B cell (primary cell): ENCODE measurements around the gene SLC25A20. TPM values are rescaled to one million over a fixed set of nuclear protein-coding genes. Genes with fewer than 3 reads are reported as not detected.

Source experiments
- ATAC-seq: fragments of 200-7000 bp; cut with Tn5 transposase; one replicate; pipeline ENCODE4 v1.10.0; 2021; ENCODE audit warnings: low read depth, mild to moderate bottlenecking, moderate number of reproducible peaks, moderate library complexity
- CTCF ChIA-PET: fragments of 350-600 bp; sonication (Branson Sonifier 250); formaldehyde crosslinking; loops from one replicate; lab custom pipeline; 2021; ENCODE audit warnings: antibody characterized with exemption, inconsistent platforms; lab: Charles Lee
- POLR2A ChIA-PET: fragments of 350-600 bp; sonication (Branson Sonifier 250); formaldehyde crosslinking; loops from one replicate; lab custom pipeline; 2021; ENCODE audit warnings: antibody characterized with exemption; lab: Charles Lee
- DNase-seq: peaks from one replicate; pipeline ENCODE4 v3.0.0; 2013
- H2AFZ ChIP-seq: 2 replicates; pipeline ENCODE4 v1.6.1; 2012; ENCODE audit warnings: mild to moderate bottlenecking, low read depth, low read length; ENCODE audit not compliant: insufficient read depth, poor library complexity, severe bottlenecking
- H3K27ac ChIP-seq, 2 donors: 1 replicate in 1 of 2; 2 replicates in 1 of 2; pipeline ENCODE4 v1.5.1; 2012 to 2013; ENCODE audit warnings: low read length in 2 of 2, mild to moderate bottlenecking in 2 of 2, moderate library complexity in 1 of 2
- H3K27me3 ChIP-seq, 4 experiments: fragments of 200-600 bp in 1 of 4; sonication (generic) in 1 of 4; replicated peaks in 1 of 4; 1 replicate in 2 of 4; 2 replicates in 2 of 4; pipeline versions ENCODE4 v1.6.1 to v1.7.0; 2013 to 2016; ENCODE audit warnings: low read length in 3 of 4, mild to moderate bottlenecking in 2 of 4, mixed read lengths in 1 of 4, moderate library complexity in 1 of 4; ENCODE audit not compliant: insufficient read depth in 4 of 4, control insufficient read depth in 3 of 4; ENCODE audit errors: control extremely low read depth in 1 of 4
- H3K36me3 ChIP-seq, 2 experiments: replicated peaks in 1 of 2; 1 replicate in 1 of 2; 2 replicates in 1 of 2; pipeline versions ENCODE4 v1.6.1 to v1.7.1; 2013; ENCODE audit warnings: low read length in 1 of 2; ENCODE audit not compliant: insufficient read depth in 2 of 2, control insufficient read depth in 1 of 2; ENCODE audit errors: control extremely low read depth in 1 of 2, extremely low read depth in 1 of 2
- H3K4me1 ChIP-seq, 2 donors: fragments of 200-600 bp in 1 of 2; sonication (generic) in 1 of 2; 1 replicate in 1 of 2; 2 replicates in 1 of 2; pipeline versions ENCODE4 v1.5.1 to v1.6.1; 2013 to 2017; ENCODE audit warnings: low read length in 2 of 2; ENCODE audit not compliant: control insufficient read depth in 2 of 2, insufficient read depth in 2 of 2
- H3K4me2 ChIP-seq: replicated peaks from 2 replicates; pipeline ENCODE3; 2012; ENCODE audit warnings: mild to moderate bottlenecking, low read depth, low read length; ENCODE audit not compliant: poor library complexity, severe bottlenecking
- H3K4me3 ChIP-seq, 5 experiments: fragments of 200-600 bp in 1 of 5; sonication (generic) in 1 of 5; 1 replicate in 3 of 5; 2 replicates in 2 of 5; pipeline versions ENCODE4 v1.5.1 to v1.7.0; 2011 to 2016; ENCODE audit warnings: low read length in 4 of 5, mild to moderate bottlenecking in 4 of 5, low read depth in 2 of 5, control low read depth in 1 of 5, moderate library complexity in 1 of 5; ENCODE audit not compliant: insufficient read depth in 1 of 5; ENCODE audit errors: control extremely low read depth in 1 of 5, extremely low read depth in 1 of 5
- H3K79me2 ChIP-seq: fragments of 200-600 bp; sonication (generic); one replicate; pipeline ENCODE4 v1.6.0; 2016; ENCODE audit warnings: low read length; ENCODE audit not compliant: control insufficient read depth, insufficient read depth
- H3K9ac ChIP-seq: fragments of 200-600 bp; sonication (generic); 2 replicates; pipeline ENCODE4 v1.6.1; 2017; ENCODE audit warnings: mild to moderate bottlenecking, low read length, moderate library complexity
- H3K9me3 ChIP-seq, 3 donors: one replicate each; pipeline versions ENCODE4 v1.6.1 to v1.7.1; 2013; ENCODE audit warnings: low read length in 2 of 3; ENCODE audit not compliant: control insufficient read depth in 2 of 3, insufficient read depth in 1 of 3; ENCODE audit errors: control extremely low read depth in 1 of 3
- H4K20me1 ChIP-seq: 2 replicates; pipeline ENCODE4 v1.6.0; 2012; ENCODE audit warnings: mild to moderate bottlenecking, low read length; ENCODE audit not compliant: insufficient read depth, control insufficient read depth, poor library complexity, severe bottlenecking
- H3K27ac Mint-ChIP-seq: one replicate; pipeline ENCODE4 v1.8.0; 2021; ENCODE audit warnings: mixed read lengths
- H3K27me3 Mint-ChIP-seq: one replicate; pipeline ENCODE4 v1.8.0; 2021; ENCODE audit warnings: mixed read lengths
- H3K4me1 Mint-ChIP-seq: one replicate; pipeline ENCODE4 v1.8.0; 2021; ENCODE audit warnings: mixed read lengths
- H3K4me3 Mint-ChIP-seq: one replicate; pipeline ENCODE4 v1.8.0; 2021; ENCODE audit warnings: mixed read lengths
- H3K9me3 Mint-ChIP-seq: one replicate; pipeline ENCODE4 v1.8.0; 2022; ENCODE audit warnings: mixed read lengths; ENCODE audit not compliant: insufficient read depth
- CTCF ChIP-seq: fragments of 200-600 bp; IDR thresholded peaks from one replicate; pipeline ENCODE4 v1.8.0; 2022; ENCODE audit warnings: antibody characterized with exemption, mild to moderate bottlenecking
- EZH2 ChIP-seq: IDR thresholded peaks from 2 replicates; pipeline ENCODE4 v1.6.1; 2012; ENCODE audit warnings: borderline replicate concordance, low read depth, mild to moderate bottlenecking, moderate library complexity, low read length; ENCODE audit not compliant: insufficient read depth, poor library complexity, severe bottlenecking
- WGBS: methylation state at CpG from one replicate; pipeline ENCODE4 v1.1.5; 2013; ENCODE audit warnings: missing lambda C conversion rate; ENCODE audit not compliant: insufficient coverage; 5-methylcytosine and 5-hydroxymethylcytosine counted together
- intact Hi-C: fragments of 100-400 bp; cut with micrococcal nuclease; formaldehyde crosslinking; loops from one replicate; pipeline ENCODE4 v1.10.0; 2022
- polyA plus RNA-seq: library from polyadenylated mRNA; depleted of rRNA; stranded (reverse); fragments of >200 nt; gene quantifications from 2 replicates; pipeline ENCODE4 v1.2.3, GENCODE V29; 2012
- total RNA-seq, 2 donors: library from RNA; stranded (reverse); fragments of 120-200 nt in 1 of 2; gene quantifications; 1 replicate in 1 of 2; 2 replicates in 1 of 2; pipeline versions ENCODE4 v1.2.3 to v1.2.4, GENCODE V29; 2013 to 2022

SLC25A20 gene
- total and polyA plus RNA-seq, 2 donors (not counting 1 experiment from before 2014, with no cell fraction given): 12.2 to 19.9 TPM

- no peak for ATAC-seq
- H2AFZ ChIP-seq: no peak overlapping the region
- H3K4me1 ChIP-seq: no peaks in the 10 kb centered on the region
- WGBS: 93% methylated on average over 5 of the region's 6 CpGs
- Mint-ChIP-seq H3K4me1 (peaks cover 7% of the 10 kb centered on the region), H3K9me3 (no peaks in the 10 kb centered on the region), H3K4me3 (no peak overlapping the region), H3K27me3 (no peaks in the 10 kb centered on the region), H3K27ac (peak overlapping the region; percentile 6)
- no peaks in the 10 kb centered on the region for H4K20me1 ChIP-seq
- TF ChIP-seq EZH2 (no peak), CTCF (no peak)
- DNase-seq: no peak
- H3K27ac ChIP-seq: no peak overlapping the region
- ChIA-PET POLR2A (no interaction called here), CTCF (no interaction called here)
- no peak overlapping the region for H3K9ac ChIP-seq
- H3K27me3 ChIP-seq: no peaks in the 10 kb centered on the region
- H3K4me3 ChIP-seq: no peak overlapping the region
- peaks cover under 1% of the 10 kb centered on the region for H3K79me2 ChIP-seq
- intact Hi-C loops: no loop called here
- H3K36me3 ChIP-seq: peaks cover 1 to 6% of the 10 kb centered on the region in 2 experiments
- no peak overlapping the region for H3K4me2 ChIP-seq
- no peaks in the 10 kb centered on the region for H3K9me3 ChIP-seq
These were observed 18.7 kb downstream of the SLC25A20 start for GRCh38 chr3:48879994-48880377.

- no peak overlapping the region for H3K4me3 Mint-ChIP-seq
- TF ChIP-seq EZH2 (no peak), CTCF (no peak)
- H3K36me3 ChIP-seq: peaks cover 1% of the 10 kb centered on the region in 2 experiments
These were observed 19.2 kb downstream of the SLC25A20 start for GRCh38 chr3:48879307-48879993.

More at GRCh38 chr3:48879307-48879993, 19.2 kb downstream of the SLC25A20 start:
- Histone ChIP-seq H4K20me1 (no peaks in the 10 kb centered on the region), H3K79me2 (no peaks in the 10 kb centered on the region), H2AFZ (no peak overlapping the region), H3K4me2 (no peak overlapping the region), H3K4me3 (no peak overlapping the region), H3K27ac (no peak overlapping the region), H3K9ac (no peak overlapping the region), H3K27me3 (no peaks in the 10 kb centered on the region), H3K4me1 (no peaks in the 10 kb centered on the region), H3K9me3 (no peaks in the 10 kb centered on the region)
- intact Hi-C loops: no loop called here
- ChIA-PET POLR2A (no interaction called here), CTCF (no interaction called here)
- DNase-seq (no peak), ATAC-seq (no peak)
- Mint-ChIP-seq H3K9me3 (no peaks in the 10 kb centered on the region), H3K27me3 (no peaks in the 10 kb centered on the region), H3K4me1 (peaks cover 7% of the 10 kb centered on the region), H3K27ac (no peak overlapping the region)
- 91% methylated on average over 2 of the region's 6 CpGs for WGBS
